Ovary (tissue), 9 donors: ENCODE data around the gene BNC2. TPM values are rescaled to one million over a fixed set of nuclear protein-coding genes. Genes with fewer than 3 reads are reported as not detected.

Source experiments
- DNase-seq, 5 donors: peaks; one replicate each; pipeline ENCODE4 v3.0.0-alpha.2; 2019 to 2020
- H3K27ac ChIP-seq, 2 donors: fragments of 200-600 bp; one replicate each; pipeline versions ENCODE4 v1.5.1 to v1.8.0; 2019 to 2022
- H3K27me3 ChIP-seq: fragments of 200-600 bp; one replicate; pipeline ENCODE4 v1.8.0; 2022
- H3K36me3 ChIP-seq: fragments of 200-600 bp; sonication (generic); one replicate; pipeline ENCODE4 v1.5.1; 2019
- H3K4me1 ChIP-seq: one replicate; pipeline ENCODE4 v1.8.1; 2013; ENCODE audit warnings: mild to moderate bottlenecking, moderate library complexity; ENCODE audit not compliant: insufficient read depth
- H3K4me3 ChIP-seq: fragments of 200-600 bp; sonication (generic); one replicate; pipeline ENCODE4 v1.5.1; 2017
- H3K9me3 ChIP-seq, 2 donors: fragments of 200-600 bp in 1 of 2; sonication (generic) in 1 of 2; one replicate each; pipeline versions ENCODE4 v1.5.1 to v1.8.1; 2013 to 2019; ENCODE audit warnings: mild to moderate bottlenecking in 1 of 2, moderate library complexity in 1 of 2
- EP300 ChIP-seq: sonication (generic); formaldehyde crosslinking; IDR thresholded peaks from one replicate; pipeline ENCODE4 v1.6.1; 2017; ENCODE audit warnings: antibody characterized with exemption
- POLR2A ChIP-seq: fragments of 450-650 bp; IDR thresholded peaks from one replicate; pipeline ENCODE4 v1.6.1; 2017; ENCODE audit warnings: antibody characterized with exemption, mild to moderate bottlenecking, moderate library complexity
- WGBS, 3 donors: extraction: QIAGEN DNeasy Blood & Tissue Kit in 1 of 3; methylation state at CpG; one replicate each; pipeline versions ENCODE4 v1.1.5 to v1.1.7; 2013 to 2017; 5-methylcytosine and 5-hydroxymethylcytosine counted together
- intact Hi-C, 4 donors: fragments of 100-400 bp; cut with DNase I; formaldehyde crosslinking; loops; one replicate each; pipeline versions ENCODE4 v1.11.0 to v1.15.1; 2022 to 2023
- polyA plus RNA-seq, 2 donors: library from polyadenylated mRNA; stranded (reverse); fragments of 200-250 nt in 1 of 2; fragments of 350-450 nt in 1 of 2; fragmentation: Illumina TruSeq in 1 of 2; extraction: RNeasy Lipid Tissue Mini Kit (QIAGEN cat#74804) in 1 of 2; gene quantifications; one replicate each; pipeline ENCODE4 v1.2.3, GENCODE V29; 2013 to 2014
- total RNA-seq, 7 donors: library from RNA; depleted of rRNA in 2 of 7; stranded (reverse); fragments of >200 nt in 2 of 7; fragmentation: NEBNext Ultra II Directional in 3 of 7; extraction: Animal tissue kit (Norgen Biotek cat#: 25700) in 3 of 7; gene quantifications; one replicate each; pipeline versions ENCODE4 v1.1.0 to v1.2.4, GENCODE V29; 2016 to 2023
- TF ChIP-seq, protein P1 (sequence below), 3 donors: fragments of 450-650 bp in 2 of 3; fragments of 200-600 bp in 1 of 3; IDR thresholded peaks; one replicate each; pipeline versions ENCODE4 v1.5.1 to v1.8.0; 2016 to 2022; ENCODE audit warnings: antibody characterized with exemption in 3 of 3, mild to moderate bottlenecking in 1 of 3
- donor health status: DM: no; HTN: no; CAD: no; lungs with moderate emphysema.
- donor health status: DM: no; HTN: no; CAD: no.
- donor health status: Bipolar disorder and iron deficiency.
- donor health status: DM: yes; HTN: yes; CAD: no.
- donor health status: DM: no; HTN: no; CAD: no.
- donor health status: DM: yes; HTN: yes; CAD: no.

BNC2 gene
- total and polyA plus RNA-seq, 9 donors = 17.2 to 232 (median 197) TPM

DNA sequence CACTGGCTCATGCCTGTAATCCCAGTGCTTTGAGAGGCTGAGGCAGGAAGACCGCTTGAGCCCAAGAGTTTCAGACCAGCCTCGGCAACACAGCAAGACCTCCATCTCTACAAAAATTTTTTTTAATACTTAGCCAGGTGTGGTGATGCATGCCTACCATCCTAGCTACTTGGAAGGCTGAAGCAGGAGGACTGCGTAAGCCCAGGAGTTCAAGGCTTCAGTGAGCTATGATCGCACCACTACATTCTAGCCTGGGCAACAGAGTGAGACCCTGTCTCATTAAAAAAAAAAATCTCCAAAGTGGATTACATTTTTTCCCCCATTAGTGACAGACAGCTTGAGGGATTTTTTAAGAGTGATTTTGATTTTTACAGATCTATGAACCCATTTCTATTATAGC is 230.8 kb downstream of the BNC2 start:
- H3K4me1 ChIP-seq = peaks cover 4% of the 10 kb centered on the region
- H3K9me3 ChIP-seq = no peaks in the 10 kb centered on the region
- H3K4me3 ChIP-seq = no peak overlapping the region
- no peaks in the 10 kb centered on the region for H3K36me3 ChIP-seq
- TF ChIP-seq, protein P1, sequence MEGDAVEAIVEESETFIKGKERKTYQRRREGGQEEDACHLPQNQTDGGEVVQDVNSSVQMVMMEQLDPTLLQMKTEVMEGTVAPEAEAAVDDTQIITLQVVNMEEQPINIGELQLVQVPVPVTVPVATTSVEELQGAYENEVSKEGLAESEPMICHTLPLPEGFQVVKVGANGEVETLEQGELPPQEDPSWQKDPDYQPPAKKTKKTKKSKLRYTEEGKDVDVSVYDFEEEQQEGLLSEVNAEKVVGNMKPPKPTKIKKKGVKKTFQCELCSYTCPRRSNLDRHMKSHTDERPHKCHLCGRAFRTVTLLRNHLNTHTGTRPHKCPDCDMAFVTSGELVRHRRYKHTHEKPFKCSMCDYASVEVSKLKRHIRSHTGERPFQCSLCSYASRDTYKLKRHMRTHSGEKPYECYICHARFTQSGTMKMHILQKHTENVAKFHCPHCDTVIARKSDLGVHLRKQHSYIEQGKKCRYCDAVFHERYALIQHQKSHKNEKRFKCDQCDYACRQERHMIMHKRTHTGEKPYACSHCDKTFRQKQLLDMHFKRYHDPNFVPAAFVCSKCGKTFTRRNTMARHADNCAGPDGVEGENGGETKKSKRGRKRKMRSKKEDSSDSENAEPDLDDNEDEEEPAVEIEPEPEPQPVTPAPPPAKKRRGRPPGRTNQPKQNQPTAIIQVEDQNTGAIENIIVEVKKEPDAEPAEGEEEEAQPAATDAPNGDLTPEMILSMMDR (IDR thresholded peaks at IDR 0.05) = no peak
- TF ChIP-seq EP300 (no peak), POLR2A (no peak)
- intact Hi-C loops = no loop called here
- 95 to 99% (median 97%) methylated on average over 4 of the region's 4 CpGs for WGBS, 3 donors
- H3K27me3 ChIP-seq = no peaks in the 10 kb centered on the region
- DNase-seq = no peak
- no peak overlapping the region for H3K27ac ChIP-seq

DNA sequence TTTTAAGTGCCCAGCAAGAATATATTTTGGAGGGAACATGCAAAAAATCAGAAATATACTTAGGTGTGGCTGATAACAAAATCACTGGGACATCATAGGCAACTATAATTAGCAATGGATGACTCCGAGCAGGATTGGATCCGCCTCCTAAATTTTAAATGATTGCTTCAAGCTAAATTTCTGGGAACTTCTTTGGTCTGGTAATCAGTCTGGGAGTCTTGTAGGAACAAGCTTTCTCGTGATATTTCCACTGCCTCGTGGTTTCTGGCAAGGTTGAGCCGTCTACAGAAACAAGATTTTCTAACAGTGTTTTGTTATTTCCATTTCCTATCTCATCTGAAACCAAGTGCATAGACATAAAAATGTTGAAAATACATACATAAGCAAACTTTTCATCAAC is 232.6 kb downstream of the BNC2 start:
- Histone ChIP-seq H3K9me3 (no peaks in the 10 kb centered on the region), H3K36me3 (no peaks in the 10 kb centered on the region), H3K27me3 (no peaks in the 10 kb centered on the region), H3K27ac (no peak overlapping the region), H3K4me1 (peaks cover 2% of the 10 kb centered on the region), H3K4me3 (no peak overlapping the region)
- 33 to 34% (median 33%) methylated on average over 5 of the region's 5 CpGs for WGBS, 3 donors
- no peak for DNase-seq
- intact Hi-C loops = no loop called here
- TF ChIP-seq, protein P1 (IDR thresholded peaks at IDR 0.05) = no peak
- TF ChIP-seq EP300 = no peak
- TF ChIP-seq POLR2A = no peak

DNA sequence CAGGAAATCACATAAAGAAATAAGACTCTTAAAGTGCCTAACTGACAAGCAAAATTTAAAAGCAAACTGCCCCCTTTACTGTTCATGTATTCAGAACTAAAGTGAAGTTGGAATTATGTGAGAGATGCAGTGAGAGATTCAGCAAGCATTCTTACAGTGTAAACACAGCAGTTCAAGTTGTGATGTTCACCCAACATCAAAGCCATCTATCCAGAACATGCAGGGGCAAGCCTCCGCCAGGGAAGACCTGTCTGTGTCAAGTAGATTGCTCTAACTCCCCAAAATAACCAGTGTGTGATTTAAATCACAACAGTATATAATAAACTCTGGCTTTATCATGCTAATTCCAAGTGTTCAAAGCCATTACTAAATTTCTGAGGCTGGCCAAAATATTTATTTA is 233.3 kb downstream of the BNC2 start:
- no peak for DNase-seq
- Histone ChIP-seq H3K4me1 (peaks cover 2% of the 10 kb centered on the region), H3K36me3 (no peaks in the 10 kb centered on the region), H3K4me3 (no peak overlapping the region), H3K27me3 (no peaks in the 10 kb centered on the region), H3K27ac (no peak overlapping the region), H3K9me3 (no peaks in the 10 kb centered on the region)
- intact Hi-C loops = no loop called here
- TF ChIP-seq POLR2A (no peak), EP300 (no peak)
- TF ChIP-seq, protein P1 (IDR thresholded peaks at IDR 0.05) = no peak
- WGBS, 3 donors = 88 to 93% (median 88%) methylated on average over 1 of the region's 1 CpG

DNA sequence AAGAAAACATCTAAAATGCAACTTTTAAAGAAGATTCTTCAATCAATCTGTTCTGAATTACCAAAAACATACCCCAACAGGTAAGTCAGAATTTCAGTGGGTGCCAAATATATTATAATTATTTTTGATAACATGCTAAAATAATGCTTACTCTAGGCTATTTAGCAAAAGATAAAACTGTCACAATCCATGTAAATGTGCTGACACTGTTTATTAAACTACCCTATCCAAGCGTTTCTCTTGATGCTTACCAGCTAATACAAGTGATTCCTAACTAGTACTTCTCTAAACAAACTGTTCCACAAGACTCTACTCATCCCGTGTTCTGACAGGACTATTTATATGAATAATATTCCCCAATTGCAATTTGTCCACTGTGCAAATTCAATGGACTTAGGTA is 236.7 kb downstream of the BNC2 start:
- DNase-seq = no peak
- Histone ChIP-seq H3K9me3 (no peaks in the 10 kb centered on the region), H3K27me3 (no peaks in the 10 kb centered on the region), H3K27ac (no peak overlapping the region), H3K4me1 (peaks cover 3% of the 10 kb centered on the region), H3K36me3 (no peaks in the 10 kb centered on the region), H3K4me3 (no peak overlapping the region)
- TF ChIP-seq, protein P1 (IDR thresholded peaks at IDR 0.05) = no peak
- 76 to 82% (median 79%) methylated on average over 2 of the region's 2 CpGs for WGBS, 3 donors
- intact Hi-C loops = no loop called here

DNA sequence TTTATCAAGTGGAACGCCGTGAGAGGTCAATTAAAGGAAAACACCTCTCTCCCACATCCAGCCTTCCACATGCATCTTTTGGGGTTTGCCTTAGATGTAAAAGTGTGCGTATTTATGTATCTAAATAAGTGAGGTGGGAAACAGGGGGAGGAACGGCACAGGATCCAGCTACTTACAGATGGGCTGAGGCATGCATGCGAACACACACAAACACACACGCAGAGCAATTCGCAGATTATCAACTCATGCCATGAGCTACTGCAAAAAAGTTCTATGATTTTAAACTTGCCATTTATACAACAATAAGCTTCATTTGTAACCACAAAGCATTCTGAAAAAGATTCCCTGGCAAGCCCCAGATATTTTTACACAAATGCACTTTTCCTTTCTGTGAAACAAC is 242.1 kb downstream of the BNC2 start:
- H3K4me3 ChIP-seq = no peak overlapping the region
- intact Hi-C loops = no loop called here
- H3K9me3 ChIP-seq = no peaks in the 10 kb centered on the region
- peak overlapping the region in 1 of 2 donors; percentile 55 for H3K27ac ChIP-seq
- H3K4me1 ChIP-seq = peaks cover 18% of the 10 kb centered on the region
- no peaks in the 10 kb centered on the region for H3K36me3 ChIP-seq
- TF ChIP-seq EP300 = no peak
- TF ChIP-seq, protein P1 (IDR thresholded peaks at IDR 0.05) = no peak
- no peak for TF ChIP-seq POLR2A
- H3K27me3 ChIP-seq = no peaks in the 10 kb centered on the region
- WGBS, 3 donors = 13 to 40% (median 15%) methylated on average over 7 of the region's 7 CpGs
- DNase-seq = no peak
